Upper lobe of right lung (tissue), 1 donor: ENCODE measurements around the gene ZIC4. TPM values are rescaled to one million over a fixed set of nuclear protein-coding genes. Genes with fewer than 3 reads are reported as not detected.

Experiments used
- ATAC-seq: fragments of 200-7000 bp; cut with Tn5 transposase; one replicate; pipeline ENCODE4 v1.9.1; 2020; ENCODE audit warnings: mild to moderate bottlenecking, moderate library complexity
- DNase-seq: peaks from one replicate; pipeline ENCODE4 v3.0.0-alpha.2; 2020
- H3K27ac ChIP-seq: fragments of 200-600 bp; one replicate; pipeline ENCODE4 v1.8.0; 2022
- H3K27me3 ChIP-seq: fragments of 200-600 bp; one replicate; pipeline ENCODE4 v1.8.0; 2022; ENCODE audit warnings: mild to moderate bottlenecking
- H3K36me3 ChIP-seq: fragments of 200-600 bp; one replicate; pipeline ENCODE4 v1.8.0; 2022
- H3K4me1 ChIP-seq: fragments of 200-600 bp; one replicate; pipeline ENCODE4 v1.8.0; 2022
- H3K4me3 ChIP-seq: fragments of 200-600 bp; one replicate; pipeline ENCODE4 v1.8.0; 2022; ENCODE audit warnings: mild to moderate bottlenecking
- H3K9me3 ChIP-seq: fragments of 200-600 bp; one replicate; pipeline ENCODE4 v1.8.0; 2022
- CTCF ChIP-seq: fragments of 200-600 bp; IDR thresholded peaks from one replicate; pipeline ENCODE4 v1.8.0; 2022; ENCODE audit warnings: antibody characterized with exemption
- intact Hi-C: fragments of 100-400 bp; cut with DNase I; formaldehyde crosslinking; loops from one replicate; pipeline ENCODE4 v1.11.0; 2022
- total RNA-seq: library from RNA; stranded (reverse); fragmentation: NEBNext Ultra II Directional; extraction: Animal tissue kit (Norgen Biotek cat#: 25700); gene quantifications from one replicate; pipeline ENCODE4 v1.2.1, GENCODE V29; 2021
- donor health status: DM: no; HTN: yes; CAD: no; lungs with severe emphysema.

Gene ZIC4
- total RNA-seq, 1 donor from 2014 or later = not detected

- intact Hi-C loops = no loop called here
- Histone ChIP-seq H3K4me3 (no peak overlapping the region), H3K9me3 (no peaks in the 10 kb centered on the region), H3K36me3 (no peaks in the 10 kb centered on the region), H3K27me3 (peaks cover 33% of the 10 kb centered on the region), H3K4me1 (no peaks in the 10 kb centered on the region), H3K27ac (no peak overlapping the region)
- ATAC-seq = no peak
- DNase-seq = no peak
- TF ChIP-seq CTCF = no peak
Measured at GRCh38 chr3:147348976-147349375, 57.4 kb downstream of the ZIC4 start.

DNA sequence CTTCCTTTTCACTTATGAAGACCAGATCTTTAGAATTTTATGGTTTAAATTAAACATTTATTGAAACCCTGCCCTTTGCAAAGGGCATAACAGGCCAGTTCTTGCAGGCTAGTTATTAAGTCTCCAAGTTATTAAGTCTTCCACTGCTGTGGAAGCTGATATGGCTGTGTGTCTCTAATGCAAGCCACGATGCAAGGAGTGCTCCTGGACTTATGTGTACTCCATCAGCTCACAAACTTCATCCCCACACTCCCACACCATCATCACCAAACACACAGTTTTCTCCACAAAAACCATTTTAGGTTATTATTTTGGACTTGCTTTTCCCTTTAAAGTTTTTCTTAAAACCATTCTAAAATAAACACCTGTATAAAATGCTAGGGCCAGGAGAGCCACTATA, 62.4 kb downstream of the ZIC4 start:
- Histone ChIP-seq H3K4me1 (no peaks in the 10 kb centered on the region), H3K4me3 (no peak overlapping the region), H3K27me3 (peaks cover 13% of the 10 kb centered on the region), H3K36me3 (no peaks in the 10 kb centered on the region), H3K9me3 (no peaks in the 10 kb centered on the region), H3K27ac (no peak overlapping the region)
- ATAC-seq (no peak), DNase-seq (no peak)
- TF ChIP-seq CTCF = no peak
- intact Hi-C loops = no loop called here

DNA sequence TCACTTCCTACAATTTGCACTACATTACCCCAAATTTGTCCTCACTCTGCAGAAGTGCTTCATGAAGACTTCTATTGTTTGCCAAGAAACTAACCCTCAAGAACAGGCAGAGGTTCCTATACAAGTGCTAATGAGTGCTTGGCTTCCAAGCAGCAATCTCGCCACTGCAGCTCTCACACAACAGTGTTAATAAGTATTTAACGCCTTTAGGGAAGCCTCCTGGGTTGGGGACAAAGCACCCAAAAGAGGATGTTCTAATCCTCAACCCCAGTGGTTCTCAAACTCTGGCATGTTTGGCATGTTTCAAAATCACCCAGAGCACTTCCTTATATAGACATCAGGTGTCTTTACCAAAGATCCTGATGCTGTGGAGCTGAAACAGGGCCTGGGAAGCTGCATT, 64.6 kb downstream of the ZIC4 start:
- Histone ChIP-seq H3K27me3 (peaks cover 8% of the 10 kb centered on the region), H3K4me1 (no peaks in the 10 kb centered on the region), H3K4me3 (no peak overlapping the region), H3K9me3 (no peaks in the 10 kb centered on the region), H3K27ac (no peak overlapping the region), H3K36me3 (no peaks in the 10 kb centered on the region)
- ATAC-seq (no peak), DNase-seq (no peak)
- no peak for TF ChIP-seq CTCF
- intact Hi-C loops = no loop called here

- Histone ChIP-seq H3K4me1 (no peaks in the 10 kb centered on the region), H3K4me3 (no peak overlapping the region), H3K27me3 (peaks cover 4% of the 10 kb centered on the region), H3K9me3 (no peaks in the 10 kb centered on the region), H3K27ac (no peak overlapping the region), H3K36me3 (no peaks in the 10 kb centered on the region)
- intact Hi-C loops = no loop called here
- TF ChIP-seq CTCF = no peak
- ATAC-seq (peak; percentile 35), DNase-seq (no peak)
Measured at GRCh38 chr3:147336543-147337278, 69.6 kb downstream of the ZIC4 start.

Other genes with a start within 250 kb of the ZIC4 start
- not detected for gene ZIC1, start 2.8 kb upstream of the ZIC4 start, total RNA-seq